GM21528 (cell line): Measurements from ENCODE around the gene B3GALT4.
A peak's percentile ranks its signal among the peaks of the same experiment; 100 is the strongest.
"Not testable (repeated sequence)": the region's sequence is repeated elsewhere in the genome, so short reads cannot be mapped to it uniquely, and the experiment has no call there.

Source experiments
- ATAC-seq: cut with Tn5 transposase; IDR thresholded peaks from one replicate; pipeline ENCODE4 v1.9.1; 2021; ENCODE audit warnings: mild to moderate bottlenecking, moderate library complexity; ENCODE audit not compliant: unreplicated experiment, low FRiP score

The B3GALT4 gene

GRCh38 chr6:33276864-33277662, at the start of gene B3GALT4:
Gene B3GALT4 (plus strand): TSS chr6:33277123. CDS start chr6:33277420, 297 bp downstream.
- peak; percentile 41 for ATAC-seq

GRCh38 chr6:33235221-33235634, 41.7 kb upstream of the B3GALT4 start:
- no peak for ATAC-seq

- ATAC-seq = no peak
Measured at GRCh38 chr6:33236328-33236727, 40.6 kb upstream of the B3GALT4 start.

- ATAC-seq = no peak
Measured at GRCh38 chr6:33236852-33237251, 40.1 kb upstream of the B3GALT4 start.

GRCh38 chr6:33237741-33238140, 39.2 kb upstream of the B3GALT4 start:
- ATAC-seq = no peak

GRCh38 chr6:33241968-33242367, 35.0 kb upstream of the B3GALT4 start:
- ATAC-seq = no peak

GRCh38 chr6:33243476-33243875, 33.4 kb upstream of the B3GALT4 start:
- no peak for ATAC-seq

GRCh38 chr6:33247977-33248642, 28.8 kb upstream of the B3GALT4 start:
- peak; percentile 37 for ATAC-seq

- ATAC-seq = peak; percentile 5
Measured at GRCh38 chr6:33248643-33248931, 28.3 kb upstream of the B3GALT4 start.

- ATAC-seq = peak; percentile 92
Measured at GRCh38 chr6:33248932-33249731, 27.8 kb upstream of the B3GALT4 start.

GRCh38 chr6:33249732-33250630, 26.9 kb upstream of the B3GALT4 start:
- ATAC-seq = peak; percentile 4

- no peak for ATAC-seq
Measured at GRCh38 chr6:33250731-33251130, 26.2 kb upstream of the B3GALT4 start.

GRCh38 chr6:33251395-33252012, 25.4 kb upstream of the B3GALT4 start:
- ATAC-seq = no peak

GRCh38 chr6:33252759-33253158, 24.2 kb upstream of the B3GALT4 start:
- no peak for ATAC-seq

GRCh38 chr6:33254591-33254990, 22.3 kb upstream of the B3GALT4 start:
- ATAC-seq = no peak

GRCh38 chr6:33259032-33259431, 17.9 kb upstream of the B3GALT4 start:
- no peak for ATAC-seq

GRCh38 chr6:33262490-33262889, 14.4 kb upstream of the B3GALT4 start:
- not testable (repeated sequence) for ATAC-seq

GRCh38 chr6:33264015-33264414, 12.9 kb upstream of the B3GALT4 start:
- no peak for ATAC-seq

- no peak for ATAC-seq
Measured at GRCh38 chr6:33271117-33271467, 5.8 kb upstream of the B3GALT4 start.
